K562 treated with DMSO at 1 percent for 24 hours (cell line): ENCODE data around the gene MICAL2. TPM values are rescaled to one million over a fixed set of nuclear protein-coding genes. Genes with fewer than 3 reads are reported as not detected.

Experiments used
- total RNA-seq: library from RNA; unstranded; fragments of 300-600 nt; gene quantifications from 2 replicates; pipeline ENCODE4 v1.2.3, GENCODE V29; 2022; ENCODE audit warnings: low read depth; ENCODE audit not compliant: insufficient read depth

The MICAL2 gene, protein sequence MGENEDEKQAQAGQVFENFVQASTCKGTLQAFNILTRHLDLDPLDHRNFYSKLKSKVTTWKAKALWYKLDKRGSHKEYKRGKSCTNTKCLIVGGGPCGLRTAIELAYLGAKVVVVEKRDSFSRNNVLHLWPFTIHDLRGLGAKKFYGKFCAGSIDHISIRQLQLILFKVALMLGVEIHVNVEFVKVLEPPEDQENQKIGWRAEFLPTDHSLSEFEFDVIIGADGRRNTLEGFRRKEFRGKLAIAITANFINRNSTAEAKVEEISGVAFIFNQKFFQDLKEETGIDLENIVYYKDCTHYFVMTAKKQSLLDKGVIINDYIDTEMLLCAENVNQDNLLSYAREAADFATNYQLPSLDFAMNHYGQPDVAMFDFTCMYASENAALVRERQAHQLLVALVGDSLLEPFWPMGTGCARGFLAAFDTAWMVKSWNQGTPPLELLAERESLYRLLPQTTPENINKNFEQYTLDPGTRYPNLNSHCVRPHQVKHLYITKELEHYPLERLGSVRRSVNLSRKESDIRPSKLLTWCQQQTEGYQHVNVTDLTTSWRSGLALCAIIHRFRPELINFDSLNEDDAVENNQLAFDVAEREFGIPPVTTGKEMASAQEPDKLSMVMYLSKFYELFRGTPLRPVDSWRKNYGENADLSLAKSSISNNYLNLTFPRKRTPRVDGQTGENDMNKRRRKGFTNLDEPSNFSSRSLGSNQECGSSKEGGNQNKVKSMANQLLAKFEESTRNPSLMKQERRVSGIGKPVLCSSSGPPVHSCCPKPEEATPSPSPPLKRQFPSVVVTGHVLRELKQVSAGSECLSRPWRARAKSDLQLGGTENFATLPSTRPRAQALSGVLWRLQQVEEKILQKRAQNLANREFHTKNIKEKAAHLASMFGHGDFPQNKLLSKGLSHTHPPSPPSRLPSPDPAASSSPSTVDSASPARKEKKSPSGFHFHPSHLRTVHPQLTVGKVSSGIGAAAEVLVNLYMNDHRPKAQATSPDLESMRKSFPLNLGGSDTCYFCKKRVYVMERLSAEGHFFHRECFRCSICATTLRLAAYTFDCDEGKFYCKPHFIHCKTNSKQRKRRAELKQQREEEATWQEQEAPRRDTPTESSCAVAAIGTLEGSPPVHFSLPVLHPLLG
- total RNA-seq = 34.1 and 36.8 TPM in 2 replicates

DNA sequence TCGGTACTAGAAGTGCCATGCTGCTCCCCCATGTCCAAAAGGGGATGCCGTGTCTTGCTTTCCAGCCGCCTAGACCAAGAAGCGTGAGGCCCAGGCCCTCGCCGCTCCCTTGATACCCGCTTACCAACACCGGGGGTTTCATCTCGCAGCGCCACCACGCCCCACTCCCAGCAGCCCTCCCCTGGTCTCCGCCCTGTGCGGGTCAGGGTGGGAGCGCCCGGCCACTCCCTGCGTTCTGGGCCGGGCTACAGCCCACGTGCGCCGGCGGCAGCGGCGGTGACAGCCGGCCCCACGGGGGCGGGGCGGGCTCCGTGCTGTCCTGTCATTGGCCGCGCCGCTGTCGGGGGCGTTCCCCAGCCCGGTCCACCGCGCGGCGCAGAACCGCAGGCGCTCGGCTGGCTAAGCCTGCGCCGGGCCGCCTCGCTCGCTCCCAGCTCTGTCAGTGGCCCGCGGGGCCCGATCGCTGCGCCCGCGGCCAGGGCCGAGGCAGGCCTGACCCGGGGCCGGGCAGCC, at the start of gene MICAL2:
Gene MICAL2, plus strand, starts transcription at position 390 of the 513 bp plus-strand sequence. CDS start 51,566 bp downstream, outside the sequence.

Other genes starting within 250 kb of the MICAL2 start
- not detected in 2 replicates for gene DKK3, start 102.0 kb upstream of the MICAL2 start, total RNA-seq